PC-9 (cell line): ENCODE measurements around the gene ANKRD66. TPM values are rescaled to one million over a fixed set of nuclear protein-coding genes. Genes with fewer than 3 reads are reported as not detected.

ENCODE experiments used
- BruUV-seq: library from RNA; stranded (reverse); fragments of 400-500 nt; replicated peaks from 2 replicates; lab custom pipeline; 2021; lab: Mats Ljungman, UMichigan
- CTCF ChIA-PET: fragments of 300-600 bp; sonication (Branson Sonifier 250); formaldehyde crosslinking; loops from one replicate; lab custom pipeline; 2022; ENCODE audit warnings: antibody characterized with exemption; lab: Charles Lee
- POLR2A ChIA-PET: fragments of 300-600 bp; sonication (Branson Sonifier 250); formaldehyde crosslinking; loops from one replicate; lab custom pipeline; 2022; ENCODE audit warnings: antibody characterized with exemption; ENCODE audit not compliant: unreplicated experiment; lab: Charles Lee
- DNase-seq, 2 experiments: peaks; one replicate each; pipeline versions ENCODE4 v3.0.0 to v3.0.0-alpha.2; 2015 to 2022; ENCODE audit warnings: mixed read lengths in 1 of 2
- H2AFZ ChIP-seq: fragments of 200-600 bp; sonication (generic); 2 replicates; pipeline ENCODE4 v1.8.1; 2017; ENCODE audit warnings: antibody characterized with exemption
- H3F3A ChIP-seq: fragments of 200-600 bp; sonication (generic); 2 replicates; pipeline ENCODE4 v1.8.1; 2017; ENCODE audit warnings: antibody characterized with exemption, mild to moderate bottlenecking, low read depth; ENCODE audit not compliant: insufficient read depth
- H3K27ac ChIP-seq: fragments of 200-600 bp; sonication (generic); 2 replicates; pipeline ENCODE4 v1.6.1; 2016; ENCODE audit warnings: mixed run types
- H3K27me3 ChIP-seq: fragments of 200-600 bp; sonication (generic); 2 replicates; pipeline ENCODE4 v1.6.1; 2016; ENCODE audit warnings: low read depth, mixed run types; ENCODE audit not compliant: insufficient read depth
- H3K36me3 ChIP-seq: fragments of 200-600 bp; sonication (generic); 2 replicates; pipeline ENCODE4 v1.6.1; 2016; ENCODE audit warnings: low read depth, mixed run types
- H3K4me1 ChIP-seq: fragments of 200-600 bp; sonication (generic); replicated peaks from 2 replicates; pipeline ENCODE4 v1.6.1; 2016; ENCODE audit warnings: mixed run types; ENCODE audit not compliant: insufficient read depth
- H3K4me2 ChIP-seq: fragments of 200-600 bp; sonication (generic); 2 replicates; pipeline ENCODE4 v1.6.1; 2017; ENCODE audit warnings: mixed run types
- H3K4me3 ChIP-seq: fragments of 200-600 bp; sonication (generic); 2 replicates; pipeline ENCODE4 v1.6.1; 2016; ENCODE audit warnings: mixed run types
- H3K79me2 ChIP-seq: fragments of 200-600 bp; sonication (generic); 2 replicates; pipeline ENCODE4 v1.6.1; 2017; ENCODE audit warnings: low read depth, mixed run types
- H3K9me2 ChIP-seq: fragments of 200-600 bp; sonication (generic); 2 replicates; pipeline ENCODE4 v1.8.1; 2017; ENCODE audit warnings: mild to moderate bottlenecking; ENCODE audit not compliant: insufficient read depth
- H3K9me3 ChIP-seq: fragments of 200-600 bp; sonication (generic); 2 replicates; pipeline ENCODE4 v1.8.1; 2016; ENCODE audit warnings: low read depth; ENCODE audit not compliant: insufficient read depth
- H4K20me1 ChIP-seq: fragments of 200-600 bp; sonication (generic); 2 replicates; pipeline ENCODE4 v1.8.1; 2017; ENCODE audit not compliant: insufficient read depth
- CTCF ChIP-seq: fragments of 200-600 bp; sonication (generic); conservative IDR thresholded peaks from 2 replicates; pipeline ENCODE4 v1.6.1; 2017; ENCODE audit warnings: mixed run types, antibody characterized with exemption, mild to moderate bottlenecking, moderate library complexity
- EZH2 ChIP-seq: fragments of 200-600 bp; sonication (generic); IDR thresholded peaks from 2 replicates; pipeline ENCODE4 v1.8.0; 2017; ENCODE audit warnings: antibody characterized with exemption, low read depth
- intact Hi-C: fragments of 100-400 bp; cut with micrococcal nuclease; formaldehyde crosslinking; loops from one replicate; pipeline ENCODE4 v1.10.0; 2022; ENCODE audit not compliant: unreplicated experiment
- total RNA-seq: library from RNA; stranded (reverse); gene quantifications from 2 replicates; pipeline ENCODE4 v1.2.3, GENCODE V29; 2021

Gene ANKRD66
- total RNA-seq, 1 experiment from 2014 or later, result not detected

- no peaks in the 10 kb centered on the region for H4K20me1 ChIP-seq
- H3K9me3 ChIP-seq, result no peaks in the 10 kb centered on the region
- H3K4me1 ChIP-seq, result peaks cover 35% of the 10 kb centered on the region
- TF ChIP-seq EZH2, result no peak
- TF ChIP-seq CTCF, result no peak
- no peak for DNase-seq
- ChIA-PET POLR2A (interaction anchor here (0.6 kb wide), 1 partner anchor 70 kb away, joined by 4 read pairs; no protein-coding TSS in a partner anchor), CTCF (interaction anchor here (0.6 kb wide), 1 partner anchor 51 kb away, joined by 6 read pairs; no protein-coding TSS in a partner anchor)
- peaks cover 20% of the 10 kb centered on the region; the same call in 1 of the 2 replicates for H3F3A ChIP-seq
- peak overlapping the region; percentile 92 for H2AFZ ChIP-seq
- H3K27ac ChIP-seq, result no peak overlapping the region
- H3K4me2 ChIP-seq, result peak overlapping the region; percentile 97
- H3K9me2 ChIP-seq, result no peaks in the 10 kb centered on the region
- intact Hi-C loops, result no loop called here
- peak overlapping the region; percentile 76 for H3K4me3 ChIP-seq
- H3K27me3 ChIP-seq, result no peaks in the 10 kb centered on the region
- H3K36me3 ChIP-seq, result no peaks in the 10 kb centered on the region
- no TSS peak for BruUV-seq
- no peaks in the 10 kb centered on the region for H3K79me2 ChIP-seq
These were observed 11.1 kb upstream of the ANKRD66 start for GRCh38 chr6:46735720-46736031.

GRCh38 chr6:46736906-46737305, 9.8 kb upstream of the ANKRD66 start:
- ChIA-PET CTCF (no interaction called here), POLR2A (no interaction called here)
- H3K27ac ChIP-seq, result no peak overlapping the region
- H3K27me3 ChIP-seq, result no peaks in the 10 kb centered on the region
- no peaks in the 10 kb centered on the region for H3K9me2 ChIP-seq
- H3F3A ChIP-seq, result peaks cover 20% of the 10 kb centered on the region; the same call in 1 of the 2 replicates
- H4K20me1 ChIP-seq, result no peaks in the 10 kb centered on the region
- H3K4me2 ChIP-seq, result peak overlapping the region; percentile 14; the same call in 1 of the 2 replicates
- peaks cover 35% of the 10 kb centered on the region for H3K4me1 ChIP-seq
- TF ChIP-seq CTCF, result no peak
- no peak for TF ChIP-seq EZH2
- DNase-seq, result peak in 1 of 2 experiments; percentile 58
- no peaks in the 10 kb centered on the region for H3K36me3 ChIP-seq
- H2AFZ ChIP-seq, result no peak overlapping the region
- H3K79me2 ChIP-seq, result no peaks in the 10 kb centered on the region
- no peaks in the 10 kb centered on the region for H3K9me3 ChIP-seq
- BruUV-seq, result no TSS peak
- intact Hi-C loops, result no loop called here
- no peak overlapping the region for H3K4me3 ChIP-seq

DNA sequence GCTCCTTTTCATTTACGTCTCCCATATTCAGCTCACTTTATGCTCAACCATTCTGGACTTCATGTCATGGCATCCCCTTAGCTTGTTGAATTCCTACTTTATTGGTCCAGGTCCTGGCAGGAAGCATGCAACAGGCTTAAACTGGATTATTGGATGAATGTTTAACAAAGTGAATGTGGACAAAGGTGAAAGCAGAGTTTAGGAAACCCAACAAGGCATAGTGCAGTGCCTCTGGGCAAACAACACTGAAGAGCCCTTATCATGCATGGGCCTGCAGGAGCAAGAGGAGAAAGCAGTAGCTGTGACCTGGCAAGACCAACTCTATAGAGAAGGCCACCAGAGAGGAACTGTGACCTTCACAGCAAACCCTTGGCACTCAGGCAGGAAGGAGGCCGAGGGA, 5.3 kb upstream of the ANKRD66 start:
- no TSS peak for BruUV-seq
- no peaks in the 10 kb centered on the region for H3K36me3 ChIP-seq
- H3K79me2 ChIP-seq, result no peaks in the 10 kb centered on the region
- no peaks in the 10 kb centered on the region for H3K9me2 ChIP-seq
- H3K4me1 ChIP-seq, result peaks cover 13% of the 10 kb centered on the region
- DNase-seq, result no peak
- intact Hi-C loops, result no loop called here
- H4K20me1 ChIP-seq, result no peaks in the 10 kb centered on the region
- no peaks in the 10 kb centered on the region for H3K9me3 ChIP-seq
- no peak overlapping the region for H3K4me2 ChIP-seq
- no peak overlapping the region for H3K4me3 ChIP-seq
- no peaks in the 10 kb centered on the region for H3F3A ChIP-seq
- ChIA-PET POLR2A (interaction anchor here (0.6 kb wide), 1 partner anchor 238 kb away, joined by 4 read pairs; no protein-coding TSS in a partner anchor), CTCF (no interaction called here)
- H2AFZ ChIP-seq, result no peak overlapping the region
- TF ChIP-seq CTCF, result no peak
- no peak for TF ChIP-seq EZH2
- no peaks in the 10 kb centered on the region for H3K27me3 ChIP-seq
- H3K27ac ChIP-seq, result no peak overlapping the region
